Measurements from ENCODE around the gene ANKRD6.
A peak's percentile ranks its signal among the peaks of the same experiment; 100 is the strongest.

ANKRD6 gene

GRCh38 chr6:89400050-89400449 lies 32.9 kb upstream of the ANKRD6 start:
- H3K4me1 ChIP-seq (ENCODE audit: control insufficient read depth, insufficient read depth, low read length, poor library complexity, severe bottlenecking) = no peaks in the 10 kb centered on the region
- no peak overlapping the region for H3K4me3 ChIP-seq (ENCODE audit: extremely low read depth, insufficient read depth, low read length, poor library complexity, severe bottlenecking)
- WGBS, 2 experiments (ENCODE audit: insufficient coverage in 2 of 2) = 80 to 94% methylated on average over 2 to 3 of the region's 3 CpGs
- no peak overlapping the region for H3K27ac ChIP-seq (ENCODE audit: low read depth, low read length, severe bottlenecking)
- no peaks in the 10 kb centered on the region for H3K36me3 ChIP-seq (ENCODE audit: control insufficient read depth, insufficient read depth, low read length)
- H3K9me3 ChIP-seq (ENCODE audit: control insufficient read depth, low read length) = no peaks in the 10 kb centered on the region

GRCh38 chr6:89400912-89401399 lies 32.0 kb upstream of the ANKRD6 start:
- no peak overlapping the region for H3K27ac ChIP-seq (ENCODE audit: low read depth, low read length, severe bottlenecking)
- H3K4me3 ChIP-seq (ENCODE audit: extremely low read depth, insufficient read depth, low read length, poor library complexity, severe bottlenecking) = no peak overlapping the region
- WGBS, 2 experiments (ENCODE audit: insufficient coverage in 2 of 2) = 75 to 80% methylated on average over 2 to 3 of the region's 6 CpGs
- no peaks in the 10 kb centered on the region for H3K36me3 ChIP-seq (ENCODE audit: control insufficient read depth, insufficient read depth, low read length)
- H3K4me1 ChIP-seq (ENCODE audit: control insufficient read depth, insufficient read depth, low read length, poor library complexity, severe bottlenecking) = no peaks in the 10 kb centered on the region
- H3K9me3 ChIP-seq (ENCODE audit: control insufficient read depth, low read length) = no peaks in the 10 kb centered on the region

- Histone ChIP-seq H3K9me3 (ENCODE audit: control insufficient read depth, low read length) (no peaks in the 10 kb centered on the region), H3K4me1 (ENCODE audit: control insufficient read depth, insufficient read depth, low read length, poor library complexity, severe bottlenecking) (no peaks in the 10 kb centered on the region), H3K27ac (ENCODE audit: low read depth, low read length, severe bottlenecking) (no peak overlapping the region), H3K36me3 (ENCODE audit: control insufficient read depth, insufficient read depth, low read length) (no peaks in the 10 kb centered on the region), H3K4me3 (ENCODE audit: extremely low read depth, insufficient read depth, low read length, poor library complexity, severe bottlenecking) (no peak overlapping the region)
- WGBS, 2 experiments (ENCODE audit: insufficient coverage in 2 of 2) = 96 to 100% methylated on average over 5 of the region's 6 CpGs
Measured at GRCh38 chr6:89402776-89403175, 30.2 kb upstream of the ANKRD6 start.

GRCh38 chr6:89404512-89404911 lies 28.4 kb upstream of the ANKRD6 start:
- 60% methylated on average over 1 of the region's 3 CpGs; no CpG with 5 or more reads in 1 of the 2 experiments for WGBS, 2 experiments (ENCODE audit: insufficient coverage in 2 of 2)
- Histone ChIP-seq H3K4me1 (ENCODE audit: control insufficient read depth, insufficient read depth, low read length, poor library complexity, severe bottlenecking) (no peaks in the 10 kb centered on the region), H3K4me3 (ENCODE audit: extremely low read depth, insufficient read depth, low read length, poor library complexity, severe bottlenecking) (no peak overlapping the region), H3K9me3 (ENCODE audit: control insufficient read depth, low read length) (no peaks in the 10 kb centered on the region), H3K27ac (ENCODE audit: low read depth, low read length, severe bottlenecking) (no peak overlapping the region), H3K36me3 (ENCODE audit: control insufficient read depth, insufficient read depth, low read length) (no peaks in the 10 kb centered on the region)

GRCh38 chr6:89406141-89406540 lies 26.8 kb upstream of the ANKRD6 start:
- no peak overlapping the region for H3K27ac ChIP-seq (ENCODE audit: low read depth, low read length, severe bottlenecking)
- 71 to 82% methylated on average over 9 to 10 of the region's 10 CpGs for WGBS, 2 experiments (ENCODE audit: insufficient coverage in 2 of 2)
- no peaks in the 10 kb centered on the region for H3K36me3 ChIP-seq (ENCODE audit: control insufficient read depth, insufficient read depth, low read length)
- H3K4me1 ChIP-seq (ENCODE audit: control insufficient read depth, insufficient read depth, low read length, poor library complexity, severe bottlenecking) = peaks cover 10% of the 10 kb centered on the region
- H3K9me3 ChIP-seq (ENCODE audit: control insufficient read depth, low read length) = no peaks in the 10 kb centered on the region
- no peak overlapping the region for H3K4me3 ChIP-seq (ENCODE audit: extremely low read depth, insufficient read depth, low read length, poor library complexity, severe bottlenecking)

GRCh38 chr6:89409461-89410035 lies 23.4 kb upstream of the ANKRD6 start:
- no peaks in the 10 kb centered on the region for H3K9me3 ChIP-seq (ENCODE audit: control insufficient read depth, low read length)
- peaks cover 10% of the 10 kb centered on the region for H3K4me1 ChIP-seq (ENCODE audit: control insufficient read depth, insufficient read depth, low read length, poor library complexity, severe bottlenecking)
- H3K4me3 ChIP-seq (ENCODE audit: extremely low read depth, insufficient read depth, low read length, poor library complexity, severe bottlenecking) = no peak overlapping the region
- H3K27ac ChIP-seq (ENCODE audit: low read depth, low read length, severe bottlenecking) = no peak overlapping the region
- no peaks in the 10 kb centered on the region for H3K36me3 ChIP-seq (ENCODE audit: control insufficient read depth, insufficient read depth, low read length)
- WGBS, 2 experiments (ENCODE audit: insufficient coverage in 2 of 2) = 31 to 47% methylated on average over 4 to 5 of the region's 7 CpGs

- Histone ChIP-seq H3K36me3 (ENCODE audit: control insufficient read depth, insufficient read depth, low read length) (no peaks in the 10 kb centered on the region), H3K27ac (ENCODE audit: low read depth, low read length, severe bottlenecking) (no peak overlapping the region), H3K4me1 (ENCODE audit: control insufficient read depth, insufficient read depth, low read length, poor library complexity, severe bottlenecking) (peaks cover 10% of the 10 kb centered on the region), H3K9me3 (ENCODE audit: control insufficient read depth, low read length) (no peaks in the 10 kb centered on the region), H3K4me3 (ENCODE audit: extremely low read depth, insufficient read depth, low read length, poor library complexity, severe bottlenecking) (peak overlapping the region; percentile 62)
- WGBS, 2 experiments (ENCODE audit: insufficient coverage in 2 of 2) = 1 to 17% methylated on average over 2 to 5 of the region's 10 CpGs
Measured at GRCh38 chr6:89410231-89410761, 22.7 kb upstream of the ANKRD6 start.

GRCh38 chr6:89410788-89411144 lies 22.2 kb upstream of the ANKRD6 start:
- no peaks in the 10 kb centered on the region for H3K36me3 ChIP-seq (ENCODE audit: control insufficient read depth, insufficient read depth, low read length)
- WGBS, 2 experiments (ENCODE audit: insufficient coverage in 2 of 2) = 0 to 7% methylated on average over 2 to 3 of the region's 4 CpGs
- H3K9me3 ChIP-seq (ENCODE audit: control insufficient read depth, low read length) = no peaks in the 10 kb centered on the region
- H3K27ac ChIP-seq (ENCODE audit: low read depth, low read length, severe bottlenecking) = no peak overlapping the region
- H3K4me3 ChIP-seq (ENCODE audit: extremely low read depth, insufficient read depth, low read length, poor library complexity, severe bottlenecking) = peak overlapping the region; percentile 62
- peaks cover 10% of the 10 kb centered on the region for H3K4me1 ChIP-seq (ENCODE audit: control insufficient read depth, insufficient read depth, low read length, poor library complexity, severe bottlenecking)

GRCh38 chr6:89411145-89412070 lies 21.5 kb upstream of the ANKRD6 start:
- no peak overlapping the region for H3K27ac ChIP-seq (ENCODE audit: low read depth, low read length, severe bottlenecking)
- peak overlapping the region; percentile 62 for H3K4me3 ChIP-seq (ENCODE audit: extremely low read depth, insufficient read depth, low read length, poor library complexity, severe bottlenecking)
- H3K4me1 ChIP-seq (ENCODE audit: control insufficient read depth, insufficient read depth, low read length, poor library complexity, severe bottlenecking) = peaks cover 10% of the 10 kb centered on the region
- no peaks in the 10 kb centered on the region for H3K9me3 ChIP-seq (ENCODE audit: control insufficient read depth, low read length)
- no peaks in the 10 kb centered on the region for H3K36me3 ChIP-seq (ENCODE audit: control insufficient read depth, insufficient read depth, low read length)
- 0 to 1% methylated on average over 37 to 58 of the region's 93 CpGs for WGBS, 2 experiments (ENCODE audit: insufficient coverage in 2 of 2)

- Histone ChIP-seq H3K4me3 (ENCODE audit: extremely low read depth, insufficient read depth, low read length, poor library complexity, severe bottlenecking) (peak within 1 kb of the TSS; percentile 62), H3K27ac (ENCODE audit: low read depth, low read length, severe bottlenecking) (no peak within 1 kb of the TSS), H3K9me3 (ENCODE audit: control insufficient read depth, low read length) (no peaks in the 10 kb centered on the region), H3K4me1 (ENCODE audit: control insufficient read depth, insufficient read depth, low read length, poor library complexity, severe bottlenecking) (peaks cover 10% of the 10 kb centered on the region), H3K36me3 (ENCODE audit: control insufficient read depth, insufficient read depth, low read length) (no peaks in the 10 kb centered on the region)
- WGBS, 2 experiments (ENCODE audit: insufficient coverage in 2 of 2) = 3 to 4% methylated on average over 42 to 54 of the region's 85 CpGs
Measured at GRCh38 chr6:89412071-89413005, 20.6 kb upstream of the ANKRD6 start, which contains the start of gene RRAGD. Gene RRAGD (minus strand): TSS chr6:89412273. CDS start chr6:89411993, 280 bp downstream.
